ENCODE data around the gene SHOC2.

Gene SHOC2

GRCh38 chr10:110993024-110993693, 73.8 kb downstream of the SHOC2 start:
- Histone ChIP-seq H3K4me3 (ENCODE audit: control insufficient read depth in 1 of 7, extremely low read depth in 1 of 7, insufficient read depth in 4 of 7, low read depth in 2 of 7, low read length in 6 of 7) (no peak overlapping the region), H3K9me3 (ENCODE audit: control extremely low read depth in 1 of 5, control insufficient read depth in 4 of 5, insufficient read depth in 2 of 5, low read depth in 1 of 5, low read length in 4 of 5) (no peaks in the 10 kb centered on the region), H3K27ac (ENCODE audit: insufficient read depth in 1 of 2, low read depth in 1 of 2, low read length in 2 of 2, poor library complexity in 1 of 2, severe bottlenecking in 2 of 2) (no peak overlapping the region), H3K36me3 (ENCODE audit: control insufficient read depth in 4 of 4, insufficient read depth in 4 of 4, low read length in 3 of 4) (peaks cover 0 to 10% (median 4%) of the 10 kb centered on the region in 4 experiments), H3K27me3 (replicated peaks in 2 of 5; ENCODE audit: control insufficient read depth in 4 of 5, insufficient read depth in 5 of 5, low read length in 4 of 5) (no peaks in the 10 kb centered on the region), H3K4me1 (ENCODE audit: control extremely low read depth in 1 of 4, control insufficient read depth in 4 of 4, insufficient read depth in 4 of 4, low read length in 3 of 4) (peaks cover 0 to 21% (median 8%) of the 10 kb centered on the region in 4 experiments)
- DNase-seq = peak; percentile 17 to 84 (median 82)
- WGBS (ENCODE audit: insufficient coverage) = 100% methylated on average over 1 of the region's 4 CpGs
- ChIA-PET CTCF (no interaction called here), POLR2A (interaction anchor here (0.6 to 1.1 kb wide), 2 partner anchors 18 to 31 kb away, joined by 3 read pairs; no protein-coding TSS in a partner anchor)

- peaks cover 0 to 21% (median 8%) of the 10 kb centered on the region in 4 experiments for H3K4me1 ChIP-seq (ENCODE audit: control extremely low read depth in 1 of 4, control insufficient read depth in 4 of 4, insufficient read depth in 4 of 4, low read length in 3 of 4)
- no CpG with 5 or more reads among the region's 1 CpG for WGBS (ENCODE audit: insufficient coverage)
- POLR2A ChIA-PET = no interaction called here
Measured at GRCh38 chr10:110994406-110995086, 75.1 kb downstream of the SHOC2 start.

GRCh38 chr10:110995301-110995700, 75.9 kb downstream of the SHOC2 start:
- H3K27ac ChIP-seq (ENCODE audit: insufficient read depth in 1 of 2, low read depth in 1 of 2, low read length in 2 of 2, poor library complexity in 1 of 2, severe bottlenecking in 2 of 2) = no peak overlapping the region
- DNase-seq = no peak
- H3K36me3 ChIP-seq (ENCODE audit: control insufficient read depth in 4 of 4, insufficient read depth in 4 of 4, low read length in 3 of 4) = peaks cover 0 to 8% (median 5%) of the 10 kb centered on the region in 4 experiments
- H3K9me3 ChIP-seq (ENCODE audit: control extremely low read depth in 1 of 5, control insufficient read depth in 4 of 5, insufficient read depth in 2 of 5, low read depth in 1 of 5, low read length in 4 of 5) = no peaks in the 10 kb centered on the region
- WGBS (ENCODE audit: insufficient coverage) = 100% methylated on average over 2 of the region's 2 CpGs
- POLR2A ChIA-PET = no interaction called here
- no peaks in the 10 kb centered on the region for H3K27me3 ChIP-seq (replicated peaks in 2 of 5; ENCODE audit: control insufficient read depth in 4 of 5, insufficient read depth in 5 of 5, low read length in 4 of 5)
- CTCF ChIA-PET = interaction anchor here (1.0 kb wide), 1 partner anchor 65 kb away, joined by 3 read pairs; no protein-coding TSS in a partner anchor
- no peak overlapping the region for H3K4me3 ChIP-seq (ENCODE audit: control insufficient read depth in 1 of 7, extremely low read depth in 1 of 7, insufficient read depth in 4 of 7, low read depth in 2 of 7, low read length in 6 of 7)
- peaks cover 0 to 21% (median 8%) of the 10 kb centered on the region in 4 experiments for H3K4me1 ChIP-seq (ENCODE audit: control extremely low read depth in 1 of 4, control insufficient read depth in 4 of 4, insufficient read depth in 4 of 4, low read length in 3 of 4)

More at GRCh38 chr10:110994406-110995086, 75.1 kb downstream of the SHOC2 start:
- no peak for DNase-seq
- CTCF ChIA-PET = no interaction called here
- Histone ChIP-seq H3K27ac (ENCODE audit: insufficient read depth in 1 of 2, low read depth in 1 of 2, low read length in 2 of 2, poor library complexity in 1 of 2, severe bottlenecking in 2 of 2) (no peak overlapping the region), H3K36me3 (ENCODE audit: control insufficient read depth in 4 of 4, insufficient read depth in 4 of 4, low read length in 3 of 4) (peaks cover 0 to 6% (median 5%) of the 10 kb centered on the region in 4 experiments), H3K4me3 (ENCODE audit: control insufficient read depth in 1 of 7, extremely low read depth in 1 of 7, insufficient read depth in 4 of 7, low read depth in 2 of 7, low read length in 6 of 7) (no peak overlapping the region), H3K9me3 (ENCODE audit: control extremely low read depth in 1 of 5, control insufficient read depth in 4 of 5, insufficient read depth in 2 of 5, low read depth in 1 of 5, low read length in 4 of 5) (no peaks in the 10 kb centered on the region), H3K27me3 (replicated peaks in 2 of 5; ENCODE audit: control insufficient read depth in 4 of 5, insufficient read depth in 5 of 5, low read length in 4 of 5) (no peaks in the 10 kb centered on the region)

- CTCF ChIA-PET = no interaction called here
Measured at GRCh38 chr10:110996256-110996655, 76.9 kb downstream of the SHOC2 start.

GRCh38 chr10:111004016-111004415, 84.6 kb downstream of the SHOC2 start:
- DNase-seq = no peak
- no CpG with 5 or more reads among the region's 1 CpG for whole genome bisulfite sequencing (ENCODE audit: insufficient coverage)
- Histone ChIP-seq H3K27me3 (replicated peaks in 2 of 5; ENCODE audit: control insufficient read depth in 4 of 5, insufficient read depth in 5 of 5, low read length in 4 of 5) (no peaks in the 10 kb centered on the region), H3K4me3 (ENCODE audit: control insufficient read depth in 1 of 7, extremely low read depth in 1 of 7, insufficient read depth in 4 of 7, low read depth in 2 of 7, low read length in 6 of 7) (no peak overlapping the region), H3K36me3 (ENCODE audit: control insufficient read depth in 4 of 4, insufficient read depth in 4 of 4, low read length in 3 of 4) (peaks cover 4 to 47% (median 26%) of the 10 kb centered on the region in 4 experiments), H3K4me1 (ENCODE audit: control extremely low read depth in 1 of 4, control insufficient read depth in 4 of 4, insufficient read depth in 4 of 4, low read length in 3 of 4) (no peaks in the 10 kb centered on the region), H3K27ac (ENCODE audit: insufficient read depth in 1 of 2, low read depth in 1 of 2, low read length in 2 of 2, poor library complexity in 1 of 2, severe bottlenecking in 2 of 2) (no peak overlapping the region), H3K9me3 (ENCODE audit: control extremely low read depth in 1 of 5, control insufficient read depth in 4 of 5, insufficient read depth in 2 of 5, low read depth in 1 of 5, low read length in 4 of 5) (no peaks in the 10 kb centered on the region)
- ChIA-PET POLR2A (no interaction called here), CTCF (no interaction called here)

More at GRCh38 chr10:110996256-110996655, 76.9 kb downstream of the SHOC2 start:
- H3K27ac ChIP-seq (ENCODE audit: insufficient read depth in 1 of 2, low read depth in 1 of 2, low read length in 2 of 2, poor library complexity in 1 of 2, severe bottlenecking in 2 of 2) = no peak overlapping the region
- H3K4me3 ChIP-seq (ENCODE audit: control insufficient read depth in 1 of 7, extremely low read depth in 1 of 7, insufficient read depth in 4 of 7, low read depth in 2 of 7, low read length in 6 of 7) = no peak overlapping the region
- H3K27me3 ChIP-seq (replicated peaks in 2 of 5; ENCODE audit: control insufficient read depth in 4 of 5, insufficient read depth in 5 of 5, low read length in 4 of 5) = no peaks in the 10 kb centered on the region
- no peaks in the 10 kb centered on the region for H3K9me3 ChIP-seq (ENCODE audit: control extremely low read depth in 1 of 5, control insufficient read depth in 4 of 5, insufficient read depth in 2 of 5, low read depth in 1 of 5, low read length in 4 of 5)
- DNase-seq = no peak
- POLR2A ChIA-PET = no interaction called here
- peaks cover 0 to 12% (median 9%) of the 10 kb centered on the region in 4 experiments for H3K36me3 ChIP-seq (ENCODE audit: control insufficient read depth in 4 of 4, insufficient read depth in 4 of 4, low read length in 3 of 4)
- peaks cover 0 to 21% (median 8%) of the 10 kb centered on the region in 4 experiments for H3K4me1 ChIP-seq (ENCODE audit: control extremely low read depth in 1 of 4, control insufficient read depth in 4 of 4, insufficient read depth in 4 of 4, low read length in 3 of 4)
- 96% methylated on average over 4 of the region's 6 CpGs for WGBS (ENCODE audit: insufficient coverage)

GRCh38 chr10:111007486-111007885, 88.1 kb downstream of the SHOC2 start:
- peaks cover 13 to 53% (median 31%) of the 10 kb centered on the region in 4 experiments for H3K36me3 ChIP-seq (ENCODE audit: control insufficient read depth in 4 of 4, insufficient read depth in 4 of 4, low read length in 3 of 4)
- no CpG with 5 or more reads among the region's 2 CpGs for WGBS (ENCODE audit: insufficient coverage)
- no peaks in the 10 kb centered on the region for H3K27me3 ChIP-seq (replicated peaks in 2 of 5; ENCODE audit: control insufficient read depth in 4 of 5, insufficient read depth in 5 of 5, low read length in 4 of 5)
- ChIA-PET POLR2A (no interaction called here), CTCF (no interaction called here)
- no peak overlapping the region for H3K4me3 ChIP-seq (ENCODE audit: control insufficient read depth in 1 of 7, extremely low read depth in 1 of 7, insufficient read depth in 4 of 7, low read depth in 2 of 7, low read length in 6 of 7)
- DNase-seq = no peak
- no peaks in the 10 kb centered on the region for H3K9me3 ChIP-seq (ENCODE audit: control extremely low read depth in 1 of 5, control insufficient read depth in 4 of 5, insufficient read depth in 2 of 5, low read depth in 1 of 5, low read length in 4 of 5)
- H3K27ac ChIP-seq (ENCODE audit: insufficient read depth in 1 of 2, low read depth in 1 of 2, low read length in 2 of 2, poor library complexity in 1 of 2, severe bottlenecking in 2 of 2) = no peak overlapping the region
- H3K4me1 ChIP-seq (ENCODE audit: control extremely low read depth in 1 of 4, control insufficient read depth in 4 of 4, insufficient read depth in 4 of 4, low read length in 3 of 4) = no peaks in the 10 kb centered on the region

GRCh38 chr10:111015181-111015580, 95.8 kb downstream of the SHOC2 start:
- Histone ChIP-seq H3K27me3 (replicated peaks in 2 of 5; ENCODE audit: control insufficient read depth in 4 of 5, insufficient read depth in 5 of 5, low read length in 4 of 5) (no peaks in the 10 kb centered on the region), H3K36me3 (ENCODE audit: control insufficient read depth in 4 of 4, insufficient read depth in 4 of 4, low read length in 3 of 4) (peaks cover 2 to 41% (median 18%) of the 10 kb centered on the region in 4 experiments), H3K9me3 (ENCODE audit: control extremely low read depth in 1 of 5, control insufficient read depth in 4 of 5, insufficient read depth in 2 of 5, low read depth in 1 of 5, low read length in 4 of 5) (no peaks in the 10 kb centered on the region), H3K27ac (ENCODE audit: insufficient read depth in 1 of 2, low read depth in 1 of 2, low read length in 2 of 2, poor library complexity in 1 of 2, severe bottlenecking in 2 of 2) (no peak overlapping the region), H3K4me3 (ENCODE audit: control insufficient read depth in 1 of 7, extremely low read depth in 1 of 7, insufficient read depth in 4 of 7, low read depth in 2 of 7, low read length in 6 of 7) (no peak overlapping the region), H3K4me1 (ENCODE audit: control extremely low read depth in 1 of 4, control insufficient read depth in 4 of 4, insufficient read depth in 4 of 4, low read length in 3 of 4) (no peaks in the 10 kb centered on the region)
- WGBS (ENCODE audit: insufficient coverage) = no CpG with 5 or more reads among the region's 1 CpG
- DNase-seq = no peak
- POLR2A ChIA-PET = interaction anchor here (0.6 kb wide), 1 partner anchor 101 kb away, joined by 3 read pairs; no protein-coding TSS in a partner anchor
- CTCF ChIA-PET = interaction anchor here (1.0 to 1.4 kb wide), 3 partner anchors 11 to 192 kb away, joined by 3 read pairs; no protein-coding TSS in a partner anchor

Measured in common myeloid progenitor, CD34-positive (primary cell).